Fibroblast of the conjunctiva (primary cell): ENCODE data around the gene HPCAL1.

ENCODE experiments used
- DNase-seq: peaks from one replicate; pipeline ENCODE4 v3.0.0-alpha.2; 2010; ENCODE audit warnings: low read depth

The HPCAL1 gene

DNA sequence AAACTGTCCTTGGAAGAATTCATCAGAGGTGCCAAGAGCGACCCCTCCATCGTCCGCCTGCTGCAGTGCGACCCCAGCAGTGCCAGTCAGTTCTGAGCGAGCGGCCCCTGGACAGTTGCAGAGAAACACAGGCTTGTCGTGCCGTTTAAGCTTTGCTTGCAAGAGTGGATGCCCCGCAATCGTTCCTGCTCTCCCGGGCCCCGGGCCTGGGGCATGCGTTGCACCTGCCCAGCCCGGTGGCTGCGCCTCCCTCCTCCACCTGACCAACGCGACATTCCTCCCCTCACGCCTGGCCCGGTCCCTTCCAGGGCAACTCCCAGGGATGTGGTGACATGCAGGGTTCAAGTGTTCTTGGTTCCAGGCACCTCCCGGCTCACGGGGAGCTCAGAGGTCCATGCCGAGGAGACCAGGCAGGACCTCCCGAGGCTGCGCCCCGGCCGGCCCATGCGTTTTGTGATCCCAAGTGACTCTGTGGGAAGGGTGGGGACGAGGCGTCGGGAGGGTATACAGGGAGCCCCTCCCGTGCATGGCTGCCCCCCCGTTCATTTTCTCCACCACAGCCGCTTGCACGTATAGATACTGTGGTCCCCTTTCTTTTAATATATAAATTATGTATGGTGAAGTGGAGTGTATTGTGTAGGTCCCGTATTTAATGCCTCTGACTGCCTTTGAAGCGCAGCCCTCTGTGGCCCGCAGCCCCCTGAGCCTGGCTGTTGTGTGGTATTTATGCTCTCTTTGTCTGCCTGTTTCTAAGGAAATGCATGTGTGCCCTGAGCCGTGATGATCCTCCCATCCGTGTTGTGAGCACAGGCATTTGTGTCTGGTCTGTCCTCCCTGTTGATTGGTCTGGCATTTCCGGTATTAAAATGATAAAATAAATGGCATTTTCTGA is 124.3 kb downstream of the HPCAL1 start:
- no peak for DNase-seq

DNA sequence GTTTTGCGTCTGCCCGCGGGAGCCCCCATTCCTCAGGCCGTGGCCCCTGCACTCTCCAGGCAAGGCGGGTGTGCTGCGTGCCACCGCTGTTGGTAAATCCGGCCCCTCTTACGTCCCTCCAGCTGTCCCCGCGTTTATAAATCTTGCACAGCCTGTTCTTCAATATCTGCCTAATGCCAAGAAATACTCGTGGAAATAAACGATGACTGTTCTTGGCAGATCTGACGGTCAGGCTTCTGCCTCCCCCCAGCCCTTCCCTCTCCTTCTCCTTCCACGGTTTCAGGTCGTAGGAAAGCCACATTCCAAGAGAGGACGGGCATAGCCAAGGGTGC is 124.9 kb downstream of the HPCAL1 start:
- DNase-seq: no peak

DNA sequence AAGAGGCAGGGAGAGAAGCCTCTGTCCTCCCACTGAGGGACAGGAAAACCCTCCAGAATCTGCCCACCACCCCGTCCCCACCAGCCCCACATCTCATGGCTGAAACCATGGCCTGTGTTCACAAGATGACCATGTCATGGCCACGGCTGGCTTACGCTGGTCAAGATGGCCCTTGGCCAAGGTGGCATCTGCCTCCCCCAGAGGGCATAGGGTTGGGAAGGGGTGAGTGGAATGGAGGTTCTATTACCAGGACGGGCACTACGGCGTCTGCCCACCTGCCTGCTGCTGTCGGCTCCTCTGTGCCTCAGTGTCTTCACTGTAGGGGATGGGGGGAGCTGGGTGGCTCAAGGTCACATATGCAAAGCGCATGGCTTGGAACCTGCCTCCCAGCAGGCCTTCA is 125.7 kb downstream of the HPCAL1 start:
- DNase-seq: no peak

DNA sequence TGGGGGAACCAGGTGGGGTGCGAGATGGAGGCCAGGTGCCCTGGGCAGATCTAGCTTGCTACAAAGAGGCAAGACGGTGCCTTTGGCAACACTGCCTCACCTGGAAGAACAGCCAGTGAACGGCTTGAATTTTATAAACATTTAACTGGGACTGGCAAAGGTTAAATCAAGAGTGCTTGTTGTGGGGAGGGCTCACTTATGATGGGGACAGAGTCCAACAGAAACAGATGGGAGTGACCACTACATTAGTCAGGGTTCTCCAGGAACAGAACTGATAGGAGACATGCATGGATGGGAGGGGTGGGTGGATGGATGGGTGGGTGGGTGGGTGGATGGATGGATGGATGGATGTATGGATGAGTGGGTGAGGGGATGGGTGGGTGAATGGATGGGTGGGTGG is 126.2 kb downstream of the HPCAL1 start:
- DNase-seq: no peak

DNA sequence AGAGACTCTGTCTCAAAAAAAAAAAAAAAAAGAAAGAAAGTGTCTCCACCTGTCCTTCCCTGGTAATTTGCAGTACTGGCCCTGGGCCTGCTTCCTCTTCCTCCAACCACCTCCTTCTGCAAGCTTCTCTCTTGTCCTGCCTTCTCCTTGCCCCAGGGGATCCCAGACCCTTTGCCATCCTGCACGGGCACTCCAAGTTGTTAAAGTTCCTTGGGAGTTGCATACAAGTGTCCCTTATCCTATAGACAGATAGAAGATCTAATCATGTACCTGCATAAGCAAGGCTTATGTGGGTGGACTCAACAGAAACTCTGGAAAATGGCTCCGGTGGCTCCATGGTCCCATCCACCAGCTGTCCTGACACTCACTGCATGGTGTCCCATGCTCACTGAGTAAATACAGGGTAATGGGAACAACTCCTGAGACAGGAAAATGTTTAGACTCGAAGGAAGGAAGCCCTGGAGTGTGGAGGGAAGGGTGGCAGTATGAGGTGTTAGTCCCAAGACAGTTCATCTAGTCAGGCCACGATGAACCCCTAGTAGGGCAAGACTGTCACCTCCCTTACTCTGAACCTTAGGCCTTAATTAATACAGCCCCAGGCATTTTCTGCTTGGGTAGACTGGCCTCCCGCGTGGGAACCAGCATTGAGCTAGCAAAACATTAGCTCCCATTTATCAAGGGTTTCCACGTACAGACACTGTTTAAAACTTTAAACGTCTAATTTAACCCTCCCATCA is 128.3 kb downstream of the HPCAL1 start:
- DNase-seq: no peak

DNA sequence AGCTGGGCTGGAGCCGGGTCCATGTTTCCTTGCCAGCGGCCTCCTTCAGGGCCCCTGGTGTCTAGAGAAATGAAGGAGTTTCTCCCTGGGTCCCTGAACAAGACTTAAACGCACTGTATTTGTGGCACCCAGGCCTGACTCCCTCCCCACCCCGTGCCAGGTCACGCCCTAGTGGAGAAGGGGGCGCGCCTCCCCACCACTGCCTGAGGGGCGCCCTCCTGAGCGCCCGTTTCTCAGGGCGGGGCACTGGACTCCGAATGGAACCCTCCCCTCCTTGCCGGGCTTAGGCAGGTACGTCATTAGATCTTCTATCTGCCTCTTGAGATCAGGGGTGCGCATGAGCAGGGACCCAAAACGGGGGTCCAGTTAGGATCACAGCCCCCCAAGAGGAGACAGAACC is 129.1 kb downstream of the HPCAL1 start:
- no peak for DNase-seq

DNA sequence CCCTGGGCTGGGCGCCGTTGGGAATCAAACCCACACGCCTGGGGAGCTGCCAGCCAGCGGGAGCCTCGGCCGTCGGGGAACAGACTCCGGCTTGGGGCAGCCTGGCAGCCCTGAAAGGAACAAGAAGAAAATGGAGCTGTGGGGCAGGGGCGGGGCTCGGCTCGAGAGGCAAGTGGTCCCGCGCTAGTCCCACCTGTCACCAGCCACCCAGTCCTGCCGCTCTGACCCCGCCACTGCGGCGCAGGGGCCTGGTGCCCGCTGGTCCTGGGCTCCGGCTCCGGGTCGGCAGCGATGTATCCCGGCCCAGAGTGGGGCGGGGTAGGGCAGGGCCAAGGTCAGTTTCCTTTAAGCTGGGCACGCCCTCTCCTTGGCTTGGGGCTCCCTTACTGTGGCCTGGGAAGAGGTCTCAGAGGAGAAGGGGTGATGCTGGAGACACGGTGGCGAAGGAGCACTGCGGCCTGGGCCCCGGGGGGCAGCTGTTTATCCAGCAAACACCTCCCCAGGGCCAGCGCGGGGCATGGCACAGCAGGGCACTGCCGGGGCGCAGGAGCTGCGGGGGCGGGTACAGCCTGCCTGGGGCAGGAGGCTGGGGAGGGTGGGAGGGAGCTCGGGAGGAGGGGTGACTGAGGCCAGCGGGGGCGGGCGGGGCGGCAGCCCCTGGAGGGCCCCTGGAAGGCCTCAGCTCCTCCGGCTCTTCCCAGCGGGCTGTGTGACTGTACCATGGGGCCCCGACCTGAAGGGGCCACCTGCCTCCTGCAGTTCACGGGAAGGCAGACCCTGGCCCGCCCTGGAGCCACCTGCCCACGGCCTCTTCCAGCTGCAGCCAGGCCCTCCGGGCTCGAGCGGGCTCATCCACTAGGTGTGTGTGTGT is 129.8 kb downstream of the HPCAL1 start:
- DNase-seq: no peak

DNA sequence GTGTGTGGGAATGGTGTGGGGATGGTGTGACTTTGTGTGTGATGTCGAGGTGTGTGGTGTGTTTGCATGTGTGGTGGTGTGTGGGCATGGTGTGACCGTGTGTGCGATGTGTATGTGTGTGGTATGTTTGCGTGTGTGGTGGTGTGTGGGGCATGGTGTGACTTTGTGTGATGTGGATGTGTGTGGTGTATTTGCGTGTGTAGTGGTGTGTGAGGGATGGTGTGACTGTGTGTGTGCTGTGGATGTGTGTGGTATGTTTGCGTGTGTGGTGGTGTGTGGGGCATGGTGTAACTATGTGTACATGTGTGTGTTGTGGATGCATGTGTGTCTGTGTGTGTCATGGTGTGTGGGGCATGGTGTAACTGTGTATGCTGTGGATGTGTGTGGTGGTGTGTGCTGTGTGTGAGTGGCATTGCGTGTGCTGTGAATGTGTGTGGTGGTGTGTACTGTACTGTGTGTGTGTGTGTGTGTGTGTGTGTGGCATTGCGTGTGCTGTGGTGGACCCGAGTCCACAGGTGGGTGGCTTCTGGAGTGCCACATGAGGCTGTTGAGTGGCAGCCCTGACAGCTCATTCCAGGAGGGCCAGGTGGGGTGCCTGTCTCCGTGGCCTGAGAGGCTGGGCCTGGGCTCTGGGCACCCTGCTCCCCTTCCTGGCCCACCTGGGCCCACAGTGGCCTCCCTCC is 130.7 kb downstream of the HPCAL1 start:
- DNase-seq: no peak

DNA sequence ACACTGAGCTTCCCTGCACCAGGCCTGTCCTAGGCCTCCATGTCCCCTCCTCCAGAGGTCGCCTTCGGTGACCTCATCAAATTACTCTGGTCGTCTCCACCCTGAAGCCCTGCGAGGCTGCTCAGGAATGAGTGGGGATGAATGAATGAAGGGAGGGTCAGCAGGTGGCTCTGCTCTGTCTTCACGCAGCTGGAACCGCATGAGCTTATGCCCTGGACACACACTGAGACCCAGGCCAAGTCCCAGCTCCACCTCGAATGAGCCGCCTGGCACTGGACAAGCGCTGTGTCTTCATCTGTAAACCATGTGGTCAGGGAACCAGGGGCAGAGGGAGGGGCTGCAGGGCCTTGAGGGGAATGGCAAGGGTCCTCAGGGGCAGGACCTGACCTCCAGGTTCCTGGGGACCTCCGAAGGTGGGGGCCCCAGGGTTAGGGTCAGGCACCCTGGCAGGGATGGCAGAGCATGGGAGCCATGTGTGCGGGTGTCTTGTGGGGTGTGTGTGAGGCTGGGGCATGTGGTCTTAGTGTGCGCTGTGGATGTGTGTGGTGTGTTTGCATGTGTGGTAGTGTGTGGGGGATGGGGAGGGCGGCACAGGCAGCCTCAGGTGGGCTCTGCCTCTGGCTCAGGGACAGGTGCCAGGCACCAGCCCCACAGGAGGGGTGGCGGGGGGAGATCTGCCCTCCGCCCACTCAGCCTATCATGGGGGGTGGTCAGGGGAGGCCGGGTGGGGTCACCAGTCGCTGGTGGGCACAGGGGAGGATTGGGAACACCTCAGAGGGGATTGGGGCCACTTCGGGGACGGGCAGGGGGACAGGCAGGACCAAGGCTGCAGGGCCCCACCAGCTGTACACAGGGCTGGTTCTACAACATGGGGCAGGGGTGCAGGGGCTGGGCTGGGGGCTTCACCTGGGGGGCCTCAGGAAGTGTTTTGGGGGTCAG is 131.5 kb downstream of the HPCAL1 start:
- DNase-seq: no peak

DNA sequence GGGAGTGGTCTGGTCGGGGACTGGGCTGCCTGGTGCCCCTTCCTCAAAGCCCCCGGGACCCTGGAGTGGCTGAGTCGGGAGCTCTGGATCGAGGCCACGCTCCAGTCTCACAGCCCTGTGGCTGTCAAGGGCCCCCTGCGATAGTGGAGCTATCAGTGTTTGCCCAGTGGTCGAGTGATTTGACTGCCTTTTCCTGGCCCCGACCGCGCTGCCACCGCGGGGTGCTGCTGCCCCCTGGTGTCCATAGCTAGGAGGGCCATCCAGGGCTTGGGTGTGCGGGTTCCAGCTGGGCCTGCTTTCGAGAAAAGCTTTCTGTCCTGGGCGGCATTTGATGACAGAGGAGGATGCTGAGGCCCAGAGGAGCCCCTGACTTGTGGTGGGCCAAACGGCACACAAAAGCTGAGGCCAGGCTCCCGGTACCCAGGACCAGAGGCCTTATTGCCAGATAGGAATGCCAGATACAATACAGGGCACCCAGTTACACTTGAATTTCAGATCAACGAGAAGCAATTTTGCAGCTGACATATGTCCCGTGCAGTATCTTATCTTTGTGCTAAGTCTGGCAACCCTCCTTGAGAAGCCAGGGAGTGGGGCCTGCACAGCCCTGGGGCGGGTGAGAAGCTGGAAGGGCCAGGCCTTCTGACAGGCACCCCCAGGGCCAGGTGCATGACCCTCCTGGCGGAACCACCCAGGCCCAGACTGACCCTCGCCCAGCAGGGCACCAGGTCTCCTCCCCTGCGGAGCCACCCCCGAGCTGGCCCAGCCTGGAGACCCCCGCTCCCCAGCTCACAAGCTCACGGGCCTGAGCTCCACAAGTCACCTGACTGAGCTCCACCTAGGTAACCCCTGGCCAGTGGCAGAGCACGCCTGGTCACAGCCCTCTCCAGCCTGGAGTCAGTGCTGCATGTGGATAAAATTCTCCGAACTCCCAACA is 132.4 kb downstream of the HPCAL1 start:
- DNase-seq: no peak

DNA sequence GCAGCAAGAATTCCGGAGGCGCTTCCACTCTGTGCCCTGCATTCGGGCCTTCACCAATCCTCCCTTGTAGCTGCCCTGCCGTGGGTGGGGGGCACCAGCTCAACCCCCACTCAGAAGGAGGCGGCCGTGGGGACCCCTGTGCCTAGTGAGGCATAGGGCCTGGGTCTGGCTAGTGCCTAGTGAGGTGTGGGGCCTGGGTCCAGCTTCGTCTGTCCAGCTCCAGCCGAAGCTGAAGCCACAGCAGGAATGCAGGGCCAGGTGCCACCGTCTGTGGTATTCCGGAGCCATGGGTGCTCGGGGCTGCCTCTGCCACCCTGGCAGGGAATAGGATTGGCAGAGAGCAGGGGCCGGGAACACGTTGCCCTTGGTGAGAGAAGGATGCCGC is 133.1 kb downstream of the HPCAL1 start:
- DNase-seq: no peak

DNA sequence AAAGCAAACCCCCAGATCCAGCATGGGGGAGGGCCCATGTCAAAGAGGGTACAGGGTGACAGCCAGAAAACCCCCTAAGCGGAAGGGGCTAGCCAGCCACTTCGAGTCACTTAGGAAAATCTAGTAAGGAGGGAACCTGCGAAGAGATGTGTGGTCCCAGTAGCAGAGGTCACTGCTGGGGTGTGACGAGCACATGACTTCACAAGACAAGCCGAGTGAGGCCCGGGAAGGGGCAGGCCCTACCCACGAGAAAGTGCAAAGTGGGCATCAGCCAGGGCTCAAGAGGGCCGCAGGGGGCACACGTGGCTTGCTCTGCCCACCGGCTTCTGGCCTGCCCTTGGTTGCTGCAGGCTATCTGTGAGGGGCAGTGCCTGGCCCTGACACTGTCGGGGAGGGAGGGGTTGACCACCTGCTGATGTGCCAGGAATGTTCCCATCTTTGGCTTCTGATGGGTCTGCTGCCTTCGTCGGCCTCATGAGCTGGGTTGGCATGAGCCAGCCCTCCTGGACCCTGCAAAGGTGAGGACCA is 133.9 kb downstream of the HPCAL1 start:
- no peak for DNase-seq

DNA sequence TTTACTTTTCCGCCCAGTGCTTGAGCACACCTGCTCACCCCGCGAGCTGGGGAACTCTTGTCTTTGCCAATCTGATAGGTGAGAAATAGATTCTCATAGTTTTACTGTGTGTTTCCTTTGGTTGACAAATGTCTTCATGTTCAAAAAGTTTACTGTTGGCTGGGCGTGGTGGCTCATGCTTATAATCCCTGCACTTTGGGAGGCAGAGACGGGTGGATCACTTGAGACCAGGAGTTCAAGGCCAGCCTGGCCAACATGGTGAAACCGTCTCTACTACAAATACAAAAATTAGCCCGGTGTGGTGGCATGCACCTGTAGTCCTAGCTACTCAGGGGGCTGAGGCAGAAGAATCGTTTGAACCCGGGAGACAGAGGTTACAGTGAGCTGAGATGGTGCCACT is 135.1 kb downstream of the HPCAL1 start:
- DNase-seq: no peak

DNA sequence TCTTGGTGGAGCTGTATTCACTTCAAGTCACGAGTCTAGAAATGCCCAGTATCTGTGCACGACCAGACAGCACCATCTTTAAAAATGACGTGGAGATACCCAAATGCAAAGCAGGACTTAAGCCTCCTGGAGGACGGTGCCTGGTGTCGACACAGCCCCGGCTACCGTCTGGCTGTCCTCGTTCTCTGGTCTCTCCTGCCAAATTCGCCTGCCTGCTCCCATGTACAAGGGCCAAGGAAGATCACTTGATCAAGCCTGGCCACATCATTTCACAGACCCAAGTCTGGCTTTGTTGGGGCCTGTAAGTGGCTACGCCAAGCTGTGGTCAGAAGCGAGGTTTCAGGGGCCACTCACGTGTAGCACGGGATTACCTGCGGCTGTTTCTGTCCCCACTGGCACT is 136.0 kb downstream of the HPCAL1 start:
- no peak for DNase-seq

DNA sequence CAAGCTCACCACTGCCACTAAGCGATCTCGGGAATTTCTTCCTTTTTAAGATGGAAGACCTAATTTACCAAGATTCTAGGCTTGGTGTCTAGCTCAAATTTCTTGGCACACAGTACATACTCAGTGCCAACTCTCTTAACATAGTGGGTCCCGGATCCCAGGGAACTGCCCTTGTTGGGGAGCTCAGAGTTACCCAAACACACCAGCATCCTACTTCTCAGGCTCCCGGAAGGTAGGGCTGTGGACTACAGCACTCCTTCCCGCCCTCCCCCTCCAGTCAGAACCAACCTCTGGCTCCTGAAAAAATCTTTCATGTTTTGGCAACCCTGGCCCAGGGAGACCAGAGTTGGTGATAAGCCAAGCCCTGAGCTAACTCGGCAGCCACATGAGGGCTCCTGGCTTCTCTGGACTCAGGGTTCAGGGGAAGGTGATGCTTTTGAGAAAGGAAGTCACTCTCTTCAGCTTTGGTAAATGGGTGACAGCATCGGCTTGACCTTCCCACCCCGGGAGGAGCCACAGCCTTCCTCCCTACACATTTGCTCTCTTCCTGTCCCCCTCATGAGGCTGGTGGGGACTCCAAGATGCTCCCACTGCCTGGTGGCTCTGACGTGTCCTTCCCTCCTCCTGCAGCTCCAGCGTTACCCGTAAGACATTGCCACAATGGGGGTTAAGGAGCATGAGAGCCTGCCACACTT is 136.6 kb downstream of the HPCAL1 start:
- no peak for DNase-seq

DNA sequence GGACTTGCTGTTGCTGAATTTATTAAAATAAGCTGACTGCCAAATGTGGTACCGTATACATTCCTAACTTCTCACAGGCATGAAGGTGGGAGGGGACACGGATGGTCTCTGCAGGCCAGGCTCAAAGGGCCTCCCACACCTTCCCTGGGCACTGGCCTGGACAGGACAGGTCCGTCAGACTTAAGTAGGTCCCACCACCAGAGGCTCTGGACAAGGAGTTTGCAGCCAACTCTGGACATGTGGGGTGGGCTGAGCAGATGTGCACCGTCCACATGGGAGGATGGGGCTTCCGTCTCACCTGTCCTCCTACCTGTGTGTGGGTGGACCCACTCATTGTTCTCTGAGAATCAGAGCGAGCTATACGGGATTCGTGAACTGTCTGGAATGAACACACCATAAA is 137.3 kb downstream of the HPCAL1 start:
- no peak for DNase-seq

DNA sequence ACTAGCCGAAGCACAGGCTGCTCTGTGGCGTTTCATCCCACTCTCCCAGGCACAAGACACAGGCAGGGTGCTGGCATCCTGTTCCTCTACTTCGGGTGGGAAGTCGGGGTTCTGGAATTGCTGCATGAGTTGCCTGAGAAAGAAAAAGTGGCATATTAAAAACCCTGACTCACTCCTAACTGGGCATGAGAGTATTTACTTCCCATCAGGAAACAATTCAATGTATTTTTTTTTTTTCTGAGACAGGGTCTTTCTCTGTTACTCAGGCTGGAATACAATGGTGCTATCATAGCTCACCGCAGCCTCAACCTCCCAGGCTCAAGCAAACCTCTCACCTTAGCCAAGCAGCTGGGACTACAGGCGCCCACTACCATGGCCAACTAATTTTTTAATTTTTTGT is 138.0 kb downstream of the HPCAL1 start:
- no peak for DNase-seq

DNA sequence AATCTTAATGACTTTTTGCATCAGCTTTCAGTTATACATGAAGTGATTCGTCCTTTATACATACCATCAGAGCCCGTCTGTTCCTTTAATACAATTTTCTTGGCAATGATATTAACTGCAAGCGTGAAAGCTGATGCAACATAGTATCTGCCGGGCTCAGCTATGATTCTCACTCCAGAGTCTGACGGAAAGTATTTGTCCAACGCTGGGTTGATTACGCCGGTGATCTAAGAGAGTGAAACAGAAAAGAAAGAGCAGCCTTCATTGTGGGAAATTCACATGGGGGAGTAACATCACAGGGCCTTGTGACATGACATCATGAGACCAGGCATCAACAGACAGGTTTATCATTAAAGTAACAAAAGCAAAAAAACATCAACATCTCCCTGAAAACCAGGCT is 139.2 kb downstream of the HPCAL1 start:
- DNase-seq: no peak
